Small intestine (tissue), 7 donors: ENCODE measurements around the gene ACSL3. TPM values are rescaled to one million over a fixed set of nuclear protein-coding genes. Genes with fewer than 3 reads are reported as not detected.

Source experiments
- DNase-seq, 2 donors: peaks; one replicate each; pipeline versions ENCODE4 v3.0.0 to v3.0.0-alpha.2; 2013
- FAIRE-seq: peaks from 2 replicates; lab custom pipeline; 2012; peaks lifted over from hg19 to GRCh38; lab: Jason Lieb, UNC
- H3K27ac ChIP-seq, 3 donors: one replicate each; pipeline ENCODE4 v1.5.1; 2013; ENCODE audit warnings: low read length in 2 of 3, mild to moderate bottlenecking in 2 of 3, control low read depth in 1 of 3, inconsistent platforms in 1 of 3, low read depth in 1 of 3, moderate library complexity in 1 of 3
- H3K27me3 ChIP-seq, 3 donors: one replicate each; pipeline ENCODE4 v1.6.1; 2013; ENCODE audit warnings: low read length in 3 of 3, inconsistent platforms in 1 of 3; ENCODE audit not compliant: control insufficient read depth in 3 of 3, insufficient read depth in 3 of 3
- H3K36me3 ChIP-seq, 3 donors: one replicate each; pipeline ENCODE4 v1.6.1; 2013; ENCODE audit warnings: low read length in 3 of 3, inconsistent platforms in 1 of 3, low read depth in 1 of 3, mild to moderate bottlenecking in 1 of 3, moderate library complexity in 1 of 3; ENCODE audit not compliant: control insufficient read depth in 3 of 3, insufficient read depth in 2 of 3
- H3K4me1 ChIP-seq, 3 donors: one replicate each; pipeline ENCODE4 v1.6.1; 2013; ENCODE audit warnings: low read length in 2 of 3, inconsistent platforms in 1 of 3, low read depth in 1 of 3, mild to moderate bottlenecking in 1 of 3, moderate library complexity in 1 of 3; ENCODE audit not compliant: control insufficient read depth in 3 of 3, insufficient read depth in 2 of 3
- H3K4me3 ChIP-seq, 3 donors: one replicate each; pipeline ENCODE4 v1.5.1; 2013; ENCODE audit warnings: low read length in 3 of 3, control low read depth in 1 of 3, inconsistent platforms in 1 of 3, low read depth in 1 of 3, mild to moderate bottlenecking in 1 of 3, moderate library complexity in 1 of 3
- H3K9me3 ChIP-seq, 2 donors: one replicate each; pipeline ENCODE4 v1.6.1; 2013; ENCODE audit warnings: low read depth in 1 of 2, low read length in 1 of 2; ENCODE audit not compliant: control insufficient read depth in 2 of 2, insufficient read depth in 1 of 2
- WGBS, 3 donors: extraction: QIAGEN DNeasy Blood & Tissue Kit; methylation state at CpG; one replicate each; pipeline ENCODE4 v1.1.7; 2013; 5-methylcytosine and 5-hydroxymethylcytosine counted together
- polyA plus RNA-seq, 4 donors: library from polyadenylated mRNA; stranded (reverse) in 3 of 4; unstranded in 1 of 4; fragments of 200-250 nt in 3 of 4; fragments of 120-200 nt in 1 of 4; gene quantifications; one replicate each; pipeline versions ENCODE4 v1.2.1 to v1.2.3, GENCODE V29; 2013
- donor health status: healthy with polysubstance abuse.
- donor health status: control.
- donor health status: control.
- donor health status: Bipolar disorder and iron deficiency.
- donor health status: healthy.

ACSL3 gene
- polyA plus RNA-seq, 4 donors, result 6.0 to 34.0 (median 21.2) TPM

GRCh38 chr2:222828572-222828971 lies 32.3 kb upstream of the ACSL3 start:
- Histone ChIP-seq H3K4me3 (no peak overlapping the region), H3K27ac (no peak overlapping the region), H3K27me3 (no peaks in the 10 kb centered on the region), H3K9me3 (no peaks in the 10 kb centered on the region), H3K4me1 (no peaks in the 10 kb centered on the region), H3K36me3 (no peaks in the 10 kb centered on the region)
- DNase-seq (no peak), FAIRE-seq (no peak)
- WGBS, 3 donors, result 85 to 94% (median 91%) methylated on average over 11 of the region's 11 CpGs

- no peaks in the 10 kb centered on the region for H3K9me3 ChIP-seq
- H3K36me3 ChIP-seq, result no peaks in the 10 kb centered on the region
- H3K4me3 ChIP-seq, result no peak overlapping the region
- no peak for FAIRE-seq
- no peaks in the 10 kb centered on the region for H3K27me3 ChIP-seq
- WGBS, 3 donors, result 72 to 79% (median 78%) methylated on average over 3 of the region's 3 CpGs
- H3K4me1 ChIP-seq, result peaks cover 0 to under 1% (median 0%) of the 10 kb centered on the region in 3 donors
- no peak overlapping the region for H3K27ac ChIP-seq
- DNase-seq, result no peak
These were observed 30.7 kb upstream of the ACSL3 start for GRCh38 chr2:222830164-222830563.

DNA sequence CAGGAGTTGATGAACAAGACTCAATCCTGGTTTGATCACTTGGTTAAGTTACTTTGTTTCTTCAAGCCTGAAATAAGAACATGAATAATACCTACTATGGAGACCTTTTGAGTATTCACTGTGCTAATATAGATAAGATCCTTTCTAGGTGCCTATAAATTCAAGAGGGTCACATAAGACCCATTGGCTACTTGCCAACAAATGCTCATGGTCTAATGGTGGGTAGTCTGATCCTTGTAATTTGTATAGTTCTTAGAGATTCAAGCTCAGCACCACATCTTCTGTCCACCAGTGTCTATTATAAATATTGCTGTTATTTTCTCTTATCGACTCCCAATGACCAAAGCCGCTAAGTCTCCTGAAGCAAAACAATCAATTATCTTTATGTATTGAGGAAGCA lies 27.4 kb upstream of the ACSL3 start:
- H3K4me1 ChIP-seq, result peaks cover 0 to 9% (median 0%) of the 10 kb centered on the region in 3 donors
- no peaks in the 10 kb centered on the region for H3K36me3 ChIP-seq
- H3K4me3 ChIP-seq, result no peak overlapping the region
- H3K27ac ChIP-seq, result no peak overlapping the region
- WGBS, 3 donors, result 78 to 92% (median 88%) methylated on average over 2 of the region's 2 CpGs
- FAIRE-seq (no peak), DNase-seq (no peak)
- H3K27me3 ChIP-seq, result no peaks in the 10 kb centered on the region
- H3K9me3 ChIP-seq, result no peaks in the 10 kb centered on the region

DNA sequence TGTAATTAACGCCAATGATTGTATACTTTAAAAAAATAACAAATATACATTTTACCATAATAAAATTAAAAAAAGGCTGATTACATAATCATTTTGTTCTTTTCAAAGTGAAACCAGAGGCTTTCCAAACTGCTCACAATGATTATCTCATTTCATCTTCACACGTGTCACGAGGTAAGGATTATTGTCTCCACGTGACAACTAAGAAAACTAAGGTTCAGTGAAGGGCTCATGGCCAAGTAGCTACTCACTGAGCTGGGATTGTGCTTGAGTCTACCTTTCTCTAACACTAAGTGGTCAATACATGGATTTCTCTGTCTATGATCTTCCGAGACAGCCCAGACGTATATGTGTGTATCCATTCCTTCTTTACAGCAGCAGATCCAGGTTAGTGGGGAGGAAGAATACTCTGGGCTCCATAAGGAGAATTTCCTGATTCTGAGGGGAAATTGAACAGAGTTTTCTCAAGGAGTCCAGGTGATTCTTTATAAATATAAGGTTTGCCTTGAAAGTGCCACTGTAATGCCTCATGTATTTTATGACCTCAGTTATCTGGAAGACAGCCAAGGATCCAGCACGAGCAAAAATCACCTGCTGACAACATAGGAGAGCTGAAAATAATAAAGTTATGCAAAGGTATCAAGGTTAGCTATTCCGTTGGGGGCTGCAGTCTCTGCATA lies 25.6 kb upstream of the ACSL3 start:
- Histone ChIP-seq H3K27me3 (no peaks in the 10 kb centered on the region), H3K9me3 (no peaks in the 10 kb centered on the region), H3K36me3 (no peaks in the 10 kb centered on the region), H3K4me3 (no peak overlapping the region), H3K27ac (peak overlapping the region in 1 of 3 donors; percentile 70), H3K4me1 (peaks cover 0 to 9% (median 0%) of the 10 kb centered on the region in 3 donors)
- 13 to 48% (median 28%) methylated on average over 8 of the region's 8 CpGs for WGBS, 3 donors
- no peak for FAIRE-seq
- peak; percentile 79 to 84 for DNase-seq

- no peak overlapping the region for H3K27ac ChIP-seq
- no peaks in the 10 kb centered on the region for H3K27me3 ChIP-seq
- H3K9me3 ChIP-seq, result no peaks in the 10 kb centered on the region
- H3K4me1 ChIP-seq, result peaks cover 0 to 9% (median 0%) of the 10 kb centered on the region in 3 donors
- 45 to 71% (median 49%) methylated on average over 5 of the region's 5 CpGs for WGBS, 3 donors
- FAIRE-seq, result no peak
- DNase-seq, result no peak
- H3K36me3 ChIP-seq, result no peaks in the 10 kb centered on the region
- H3K4me3 ChIP-seq, result no peak overlapping the region
These were observed 25.0 kb upstream of the ACSL3 start for GRCh38 chr2:222835823-222836151.

- 69 to 74% (median 69%) methylated on average over 4 of the region's 4 CpGs for WGBS, 3 donors
- FAIRE-seq (no peak), DNase-seq (no peak)
- no peaks in the 10 kb centered on the region for H3K36me3 ChIP-seq
- no peaks in the 10 kb centered on the region for H3K9me3 ChIP-seq
- H3K27me3 ChIP-seq, result no peaks in the 10 kb centered on the region
- no peak overlapping the region for H3K4me3 ChIP-seq
- H3K27ac ChIP-seq, result no peak overlapping the region
- H3K4me1 ChIP-seq, result peaks cover 0 to 12% (median 0%) of the 10 kb centered on the region in 3 donors
These were observed 23.2 kb upstream of the ACSL3 start for GRCh38 chr2:222837643-222838056.

DNA sequence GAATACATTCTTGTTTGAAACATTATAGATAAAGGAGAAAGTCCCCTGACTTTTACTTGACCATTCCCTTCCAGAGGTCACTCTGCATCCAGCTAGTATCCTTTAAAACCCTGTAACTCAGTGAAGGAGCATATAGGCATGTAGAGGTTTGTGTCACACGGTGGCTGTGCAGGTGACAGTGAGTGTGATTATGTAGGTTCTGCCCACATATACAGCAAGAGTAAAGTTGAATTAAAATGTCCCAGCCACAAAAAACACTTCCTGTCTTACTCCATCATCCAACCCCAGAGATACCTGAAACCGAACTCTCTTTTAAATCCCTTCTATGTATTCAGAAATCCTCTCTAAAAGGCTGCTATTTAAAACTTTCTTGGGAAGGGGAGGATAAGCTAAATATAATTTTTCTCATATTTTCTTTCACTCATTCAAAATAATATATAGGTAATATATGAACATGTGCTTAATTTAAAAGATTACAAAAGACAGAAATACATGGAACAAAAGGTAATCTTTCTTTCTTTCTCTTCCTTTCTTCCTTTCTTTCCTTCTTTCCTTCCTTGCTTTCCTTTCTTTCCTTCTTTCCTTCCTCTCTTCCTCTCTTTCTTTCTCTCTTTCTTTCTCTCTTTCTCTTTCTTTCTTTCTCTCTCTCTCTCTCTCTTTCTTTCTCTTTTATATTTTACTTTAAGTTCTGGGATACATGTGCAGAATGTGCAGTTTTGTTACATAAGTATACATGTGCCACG lies 20.6 kb upstream of the ACSL3 start:
- H3K27ac ChIP-seq, result no peak overlapping the region
- FAIRE-seq (no peak), DNase-seq (no peak)
- 68 to 75% (median 73%) methylated on average over 3 of the region's 3 CpGs for WGBS, 3 donors
- H3K4me3 ChIP-seq, result no peak overlapping the region
- no peaks in the 10 kb centered on the region for H3K36me3 ChIP-seq
- no peaks in the 10 kb centered on the region for H3K27me3 ChIP-seq
- H3K4me1 ChIP-seq, result peaks cover 0 to 11% (median 0%) of the 10 kb centered on the region in 3 donors
- no peaks in the 10 kb centered on the region for H3K9me3 ChIP-seq

DNA sequence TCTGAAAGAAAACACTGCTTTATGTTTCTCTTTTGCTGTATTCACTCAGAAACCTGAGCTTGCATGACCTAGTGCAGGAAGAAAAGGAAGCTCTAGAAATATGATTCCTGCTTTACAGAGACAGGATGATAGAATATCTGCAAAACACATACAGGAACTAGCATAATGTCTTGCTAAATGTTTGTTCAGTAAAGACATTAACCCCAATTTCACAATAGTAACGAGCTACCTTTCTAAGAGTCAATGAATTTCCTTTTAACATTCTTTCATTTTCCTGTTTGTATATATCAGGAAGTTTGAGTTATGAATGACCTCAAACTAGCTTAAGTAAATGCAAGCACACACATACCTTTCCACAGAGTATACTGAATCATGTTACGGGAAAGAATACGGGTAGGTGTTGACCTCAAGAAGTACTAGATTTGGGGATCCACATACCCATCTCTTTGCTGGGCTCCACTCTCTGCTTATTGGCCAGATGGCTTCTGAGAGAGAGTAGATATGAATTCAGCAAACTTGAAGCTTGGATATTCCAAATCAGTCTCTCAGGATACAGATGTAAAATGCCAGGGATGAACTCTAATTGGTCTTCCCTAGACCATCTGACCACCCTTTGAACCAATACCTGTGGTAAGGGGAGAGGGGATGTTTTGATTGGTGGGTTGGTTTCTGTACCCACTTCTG lies 18.2 kb upstream of the ACSL3 start:
- Histone ChIP-seq H3K4me1 (peaks cover 0 to 4% (median 0%) of the 10 kb centered on the region in 3 donors), H3K27ac (no peak overlapping the region)
- 52 to 61% (median 59%) methylated on average over 3 of the region's 3 CpGs for WGBS, 3 donors

More for the DNA sequence above, 18.2 kb upstream of the ACSL3 start:
- DNase-seq (peak in 1 of 2 donors; percentile 27), FAIRE-seq (no peak)
- no peak overlapping the region for H3K4me3 ChIP-seq
- no peaks in the 10 kb centered on the region for H3K9me3 ChIP-seq
- no peaks in the 10 kb centered on the region for H3K27me3 ChIP-seq
- no peaks in the 10 kb centered on the region for H3K36me3 ChIP-seq
